HG03571 (cell line): Measurements from ENCODE around the gene ACR.

Experiments used
- ATAC-seq: cut with Tn5 transposase; IDR thresholded peaks from one replicate; pipeline ENCODE4 v1.9.1; 2021; ENCODE audit not compliant: unreplicated experiment

The ACR gene

DNA sequence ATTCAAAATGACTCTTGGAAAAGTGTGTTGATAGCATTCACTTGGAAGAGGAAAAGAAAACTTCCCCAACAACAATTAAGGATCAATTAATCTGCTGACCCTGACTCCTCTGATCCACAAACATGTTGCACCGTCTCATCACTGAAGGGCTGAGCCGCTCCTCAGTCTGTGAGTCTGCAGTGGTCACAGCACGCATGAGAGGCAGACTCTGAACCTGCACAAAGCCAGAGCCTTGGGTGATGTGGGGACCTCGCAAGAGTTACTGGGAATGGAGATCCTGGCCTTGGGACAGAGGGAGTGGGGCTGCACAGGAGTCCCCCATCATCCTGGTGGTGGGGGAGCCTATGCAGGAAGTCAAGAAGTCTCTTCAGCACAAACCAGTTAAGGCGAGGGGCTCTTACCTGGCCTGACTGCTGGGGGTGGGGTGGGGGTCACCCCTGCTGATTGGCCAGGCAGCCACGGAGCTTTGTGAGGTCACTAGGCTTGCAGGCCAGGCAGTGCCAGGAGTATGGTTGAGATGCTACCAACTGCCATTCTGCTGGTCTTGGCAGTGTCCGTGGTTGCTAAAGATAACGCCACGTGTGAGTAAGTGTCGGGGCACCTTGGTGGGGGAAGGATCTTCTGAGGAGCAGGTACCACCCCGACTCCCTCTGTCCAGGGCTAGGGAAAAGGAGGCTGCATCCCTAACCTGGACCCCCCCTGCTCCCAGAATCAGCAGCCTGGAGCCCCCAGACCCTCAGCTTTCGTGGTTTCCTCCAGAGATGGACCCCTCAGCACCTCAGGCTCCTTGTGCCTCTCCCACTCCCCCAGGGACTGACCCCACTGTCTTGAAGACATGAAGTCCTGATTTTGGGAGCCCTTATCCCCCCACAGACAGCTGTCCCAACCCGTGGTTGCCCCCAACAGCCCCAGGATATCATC lies at the start of gene ACR:
ACR (plus strand) TSS at position 477 of the 921 bp plus-strand sequence; CDS start at position 509, 32 bp downstream.
- no peak for ATAC-seq

DNA sequence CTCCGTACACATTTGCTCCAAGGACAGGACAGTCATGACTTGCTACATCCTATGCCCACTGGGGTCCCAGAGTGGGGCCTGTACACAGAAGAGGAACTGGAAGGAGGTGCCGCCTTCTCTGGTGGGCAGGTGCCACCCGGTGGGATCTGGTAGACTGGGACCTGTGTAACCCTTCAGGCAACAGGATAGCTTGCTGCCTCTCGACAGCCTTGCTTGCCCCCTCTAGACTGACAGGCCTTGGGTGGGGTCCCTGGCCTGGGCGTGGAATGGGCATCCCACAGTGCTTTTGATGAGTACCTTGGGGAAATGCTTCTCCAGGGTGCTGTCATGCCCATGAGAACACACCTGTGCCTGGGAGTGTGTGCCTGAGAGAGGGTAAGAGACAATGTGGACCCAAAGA lies 49.6 kb upstream of the ACR start:
- ATAC-seq: no peak

DNA sequence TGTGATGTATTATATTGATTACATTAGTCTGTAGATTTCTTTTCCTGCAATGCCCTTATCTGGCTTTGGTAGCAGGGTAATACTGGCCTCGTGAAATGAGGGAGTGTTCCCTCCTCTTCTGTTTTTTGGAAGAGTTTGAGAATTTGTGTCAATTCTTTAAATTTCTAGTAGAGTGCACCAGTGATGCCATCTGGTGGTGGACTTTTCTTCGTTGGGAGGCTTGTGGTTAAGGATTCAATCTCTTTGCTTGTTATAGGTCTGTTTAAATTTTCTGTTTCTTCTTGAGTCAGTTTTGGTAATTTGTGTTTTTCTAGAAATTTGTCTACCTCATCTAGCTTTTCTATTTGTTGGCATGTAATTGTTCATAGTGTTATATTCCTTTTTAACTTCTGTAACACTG lies 46.5 kb upstream of the ACR start:
- ATAC-seq: no peak

DNA sequence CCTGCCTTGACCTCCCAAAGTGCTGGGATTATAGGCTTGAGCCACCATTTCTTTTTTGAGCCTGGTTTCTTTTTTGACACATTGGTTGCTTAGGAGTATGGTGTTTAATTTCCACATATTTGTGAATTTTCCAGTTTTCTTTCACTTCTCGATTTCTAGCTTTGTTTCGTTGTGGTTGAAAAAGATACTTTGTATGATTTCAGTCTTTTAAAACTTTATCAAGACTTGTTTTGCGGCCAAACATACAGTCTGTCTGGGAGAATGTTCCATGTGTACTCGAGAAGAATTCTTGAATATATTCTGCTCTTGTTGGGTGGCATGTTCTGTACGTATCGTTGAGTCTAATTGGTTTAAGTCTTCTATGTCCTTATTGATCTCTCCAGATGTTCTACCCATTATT lies 44.5 kb upstream of the ACR start:
- ATAC-seq: no peak

DNA sequence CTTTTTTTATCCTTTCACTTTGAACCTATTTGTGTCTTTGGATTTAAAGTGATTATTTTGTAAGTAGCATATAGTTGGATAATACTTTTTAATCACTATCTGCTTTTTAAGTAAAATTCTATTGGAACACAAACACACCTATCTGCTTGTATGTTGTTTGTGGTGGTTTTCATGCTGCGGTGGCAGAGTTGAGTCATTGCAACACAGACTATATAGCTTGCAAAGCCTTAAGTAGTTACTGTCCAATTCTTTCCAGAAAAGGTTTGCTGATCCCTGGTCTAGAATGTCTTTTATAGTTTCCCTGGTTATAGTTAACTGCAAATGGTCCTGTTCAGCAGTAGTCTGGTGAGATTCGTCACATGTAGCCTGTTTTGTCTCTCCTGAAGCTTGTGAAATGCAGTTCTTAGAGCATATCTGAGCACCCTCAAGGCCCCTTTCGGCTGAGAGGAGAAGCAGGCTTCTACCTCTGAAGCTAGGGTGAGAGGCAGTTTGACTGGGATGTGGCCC lies 43.9 kb upstream of the ACR start:
- no peak for ATAC-seq

DNA sequence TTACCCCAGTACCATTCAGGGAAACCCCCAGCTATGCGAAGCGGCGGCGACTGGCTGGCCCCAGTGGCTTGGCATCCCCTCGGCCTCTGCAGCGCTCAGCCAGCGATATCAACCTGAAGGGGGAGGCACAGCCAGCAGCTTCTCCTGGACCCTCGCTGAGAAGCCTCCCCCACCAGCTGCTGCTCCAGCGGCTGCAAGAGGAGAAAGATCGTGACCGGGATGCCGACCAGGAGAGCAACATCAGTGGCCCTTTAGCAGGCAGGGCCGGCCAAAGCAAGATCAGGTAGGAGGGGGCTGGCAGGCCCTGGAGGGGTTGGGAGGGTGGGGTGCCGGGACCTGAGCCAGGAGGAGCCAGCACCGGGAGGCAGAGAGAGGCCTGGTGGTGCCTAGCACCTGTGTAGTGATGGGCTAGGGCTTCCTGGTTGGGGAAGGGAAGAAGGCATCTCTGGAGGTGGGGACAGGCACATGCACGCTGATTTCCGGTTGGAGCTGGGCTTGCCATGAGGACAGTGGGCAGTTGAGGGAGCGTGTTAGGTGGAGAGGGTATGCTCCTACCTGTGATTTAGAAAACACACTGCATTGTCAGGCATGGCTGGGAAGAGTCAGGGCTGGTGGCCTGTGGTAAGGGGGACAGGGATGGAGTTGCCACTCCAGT lies 43.1 kb upstream of the ACR start:
- no peak for ATAC-seq

DNA sequence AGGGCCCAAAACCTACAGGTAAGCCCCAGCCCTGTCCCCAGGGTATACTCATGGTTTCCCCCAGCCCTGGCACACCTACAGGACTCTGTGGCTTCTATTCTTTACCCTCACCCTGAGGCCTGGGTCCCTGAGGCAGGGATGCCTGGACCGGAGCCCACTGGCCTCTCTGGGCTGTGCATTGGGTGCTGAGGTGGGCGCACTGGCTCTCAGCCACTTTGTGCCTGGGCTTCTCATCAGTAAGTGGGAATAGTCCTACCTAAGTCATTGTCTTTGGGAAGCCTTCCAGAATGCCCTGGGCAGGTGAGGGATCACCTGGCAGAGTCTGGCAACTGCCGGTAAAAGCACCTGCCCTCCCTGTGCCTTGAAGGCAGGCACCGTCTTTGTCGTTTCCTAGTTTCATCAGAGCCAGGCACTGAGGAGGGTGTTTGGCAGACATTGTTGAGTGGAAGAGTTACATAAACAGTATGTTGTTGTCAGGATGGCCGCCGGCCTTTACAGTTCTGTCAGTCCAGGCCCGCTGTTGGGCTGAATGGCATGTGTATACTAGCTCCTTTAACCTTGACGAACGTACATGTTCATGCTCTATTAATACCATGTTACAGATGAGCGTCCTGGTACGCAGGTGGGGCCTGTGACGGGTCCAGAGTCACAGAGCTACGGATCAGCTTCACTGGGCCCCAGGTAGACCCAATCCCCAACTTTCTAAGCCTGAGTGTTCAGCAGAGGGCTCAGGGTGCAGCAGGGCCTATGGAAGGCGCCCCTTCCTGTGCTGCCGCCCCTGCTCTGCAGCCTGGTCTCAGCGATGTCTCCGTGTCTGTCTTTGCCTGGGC lies 42.4 kb upstream of the ACR start:
- ATAC-seq: no peak

DNA sequence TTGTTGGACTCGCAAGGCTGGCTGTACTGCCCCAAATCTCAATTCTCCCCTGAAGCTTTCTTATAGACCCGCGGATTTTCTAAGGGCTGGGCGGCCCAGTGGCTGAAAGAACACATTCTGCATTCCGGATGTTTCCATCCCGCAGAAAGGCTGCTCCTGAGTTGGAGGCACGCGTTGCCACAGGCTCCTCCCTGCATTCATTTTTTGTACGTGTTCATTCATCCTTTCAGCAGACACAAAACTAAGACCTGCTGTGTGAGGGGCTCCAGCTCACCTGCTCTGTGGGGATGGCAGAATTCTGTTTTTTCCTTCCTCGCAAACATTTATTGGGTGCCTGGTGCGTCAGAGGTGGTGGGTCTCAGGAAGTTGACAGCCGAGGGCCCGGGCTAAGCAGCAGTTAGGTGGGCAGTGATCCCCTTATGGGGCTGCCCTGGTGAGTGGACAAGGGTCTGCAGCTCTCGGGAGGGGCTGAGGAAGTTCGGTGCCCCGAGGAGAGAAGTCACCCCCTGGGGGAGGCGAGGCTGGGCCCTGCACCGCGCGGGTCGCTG lies 41.7 kb upstream of the ACR start:
- no peak for ATAC-seq

DNA sequence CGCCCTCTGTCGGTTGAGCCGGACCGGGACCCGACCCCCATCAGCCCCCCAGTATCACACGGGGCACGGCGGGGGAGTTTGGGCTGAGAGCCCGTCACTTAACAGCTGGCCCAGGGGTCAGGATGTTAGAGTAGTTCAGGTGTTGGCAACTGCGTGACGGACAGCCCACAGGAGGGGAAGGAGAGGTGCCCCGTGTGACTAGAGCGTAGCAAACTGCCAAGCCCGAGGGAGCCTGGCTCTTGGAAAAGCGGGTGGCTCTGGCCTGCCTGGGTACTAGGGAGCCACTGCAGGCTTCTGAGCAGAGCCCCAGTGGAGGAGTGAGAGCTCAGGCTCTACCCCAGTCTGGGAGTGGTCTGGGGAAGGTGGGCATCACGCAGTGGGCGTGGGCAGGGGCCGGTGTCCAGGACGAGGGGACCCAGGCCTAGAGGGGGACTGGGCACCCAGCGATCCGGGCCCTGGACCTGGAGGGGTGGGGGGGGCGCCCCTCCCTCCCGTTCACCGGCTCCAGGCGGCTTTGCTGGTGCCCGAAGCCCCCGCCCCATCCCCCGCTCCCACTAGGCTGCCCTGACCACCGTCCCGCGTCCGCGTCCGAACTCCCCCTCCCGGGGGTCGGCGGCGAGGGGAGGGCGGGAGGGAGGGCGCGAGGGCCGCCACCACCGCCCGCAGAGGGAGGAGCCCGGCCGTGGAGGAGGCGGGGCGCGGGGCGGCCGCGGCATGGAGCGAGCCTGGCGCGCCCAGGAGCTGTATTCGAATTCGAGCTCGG lies 41.0 kb upstream of the ACR start:
- no peak for ATAC-seq

DNA sequence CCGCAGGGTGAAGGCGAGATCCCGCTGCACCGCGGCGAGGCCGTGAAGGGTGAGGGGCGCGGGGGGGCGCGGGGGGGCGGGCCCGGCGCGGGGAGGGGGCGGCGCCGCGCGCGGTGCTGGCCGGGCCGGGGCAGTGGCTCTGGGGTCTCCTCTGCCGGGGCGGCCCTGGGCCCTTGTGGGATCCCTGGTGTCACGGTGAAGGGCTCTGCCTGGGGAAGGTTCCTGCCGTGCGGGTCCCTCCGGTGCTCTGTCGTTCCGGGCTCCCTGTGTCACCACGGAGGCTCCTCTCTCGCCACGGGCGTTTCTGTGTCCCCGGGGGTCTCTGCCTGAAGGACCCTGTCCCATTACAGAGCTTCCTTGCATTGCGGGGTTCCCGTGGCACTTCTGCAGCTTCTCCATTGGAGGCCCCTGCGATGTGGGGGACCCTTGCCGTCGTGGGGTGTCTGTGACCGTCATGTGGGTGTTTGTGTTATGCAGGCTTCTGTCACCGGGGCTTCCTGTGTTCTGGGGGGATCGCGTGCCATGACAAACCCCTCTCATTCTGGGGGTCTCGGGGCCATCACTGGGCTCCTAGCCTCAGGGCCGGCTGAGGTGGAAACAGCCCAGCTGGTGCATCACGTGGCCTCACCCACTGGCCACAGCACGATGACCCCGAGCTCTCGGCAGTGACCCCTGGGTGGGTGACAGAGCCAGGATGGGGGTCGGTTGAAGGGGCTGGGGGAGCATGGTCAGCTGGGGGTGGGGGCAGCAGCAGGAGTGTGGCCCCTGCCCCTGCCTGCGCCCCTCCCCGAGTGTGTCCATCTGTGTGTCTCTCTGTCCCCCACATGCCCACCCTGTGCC lies 40.1 kb upstream of the ACR start:
- no peak for ATAC-seq

DNA sequence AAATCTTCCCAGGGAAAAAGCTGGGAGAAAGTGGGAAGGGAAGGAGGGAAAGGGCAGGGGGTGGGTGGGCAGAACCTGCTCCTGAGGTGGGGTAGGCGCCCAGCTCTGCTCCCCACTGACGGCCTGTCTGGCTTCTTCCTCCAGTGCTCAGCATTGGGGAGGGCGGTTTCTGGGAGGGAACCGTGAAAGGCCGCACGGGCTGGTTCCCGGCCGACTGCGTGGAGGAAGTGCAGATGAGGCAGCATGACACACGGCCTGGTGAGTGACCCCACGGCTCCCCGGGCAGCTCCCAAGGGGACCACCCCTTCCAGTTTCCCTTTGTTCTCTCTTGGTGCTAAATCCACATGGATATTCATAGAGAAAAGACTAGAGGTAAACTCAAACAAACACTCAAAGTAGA lies 39.5 kb upstream of the ACR start:
- no peak for ATAC-seq

DNA sequence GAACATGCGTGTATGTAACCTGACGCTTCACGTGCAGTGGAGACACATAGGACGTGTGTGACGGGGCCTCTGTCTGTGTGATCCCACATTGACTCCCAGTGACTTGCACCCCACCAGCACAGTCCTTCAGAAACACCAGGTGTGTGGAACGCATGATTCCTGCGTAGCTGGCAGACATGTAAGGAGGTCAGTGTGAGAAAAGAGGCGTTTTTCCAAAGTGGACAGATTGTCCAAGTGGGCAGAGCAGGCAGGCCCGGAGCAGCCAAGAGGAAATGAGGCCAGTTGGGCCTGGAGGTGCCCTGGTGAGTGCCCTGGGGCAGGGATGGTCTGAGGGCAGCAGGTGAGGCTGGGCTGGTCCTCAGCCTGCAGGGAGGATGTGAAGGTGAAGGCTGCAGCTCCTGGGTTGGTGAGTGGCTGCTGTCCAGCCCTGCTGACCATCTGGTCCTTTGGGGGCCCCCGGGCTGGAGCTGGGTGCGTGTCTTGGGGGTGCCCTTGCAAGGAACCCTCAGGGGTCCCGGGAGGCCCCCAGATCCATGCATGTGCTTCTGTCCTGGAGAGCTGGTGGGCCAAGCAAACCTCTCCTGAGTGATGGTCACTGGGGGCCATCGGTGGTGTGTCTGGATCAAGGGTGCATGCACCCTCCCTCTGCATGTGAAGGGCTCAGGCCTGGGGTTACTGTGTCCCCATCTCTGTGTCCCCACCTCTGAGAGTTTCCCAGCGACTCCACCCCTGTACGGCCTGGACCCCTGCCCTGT lies 38.8 kb upstream of the ACR start:
- no peak for ATAC-seq

DNA sequence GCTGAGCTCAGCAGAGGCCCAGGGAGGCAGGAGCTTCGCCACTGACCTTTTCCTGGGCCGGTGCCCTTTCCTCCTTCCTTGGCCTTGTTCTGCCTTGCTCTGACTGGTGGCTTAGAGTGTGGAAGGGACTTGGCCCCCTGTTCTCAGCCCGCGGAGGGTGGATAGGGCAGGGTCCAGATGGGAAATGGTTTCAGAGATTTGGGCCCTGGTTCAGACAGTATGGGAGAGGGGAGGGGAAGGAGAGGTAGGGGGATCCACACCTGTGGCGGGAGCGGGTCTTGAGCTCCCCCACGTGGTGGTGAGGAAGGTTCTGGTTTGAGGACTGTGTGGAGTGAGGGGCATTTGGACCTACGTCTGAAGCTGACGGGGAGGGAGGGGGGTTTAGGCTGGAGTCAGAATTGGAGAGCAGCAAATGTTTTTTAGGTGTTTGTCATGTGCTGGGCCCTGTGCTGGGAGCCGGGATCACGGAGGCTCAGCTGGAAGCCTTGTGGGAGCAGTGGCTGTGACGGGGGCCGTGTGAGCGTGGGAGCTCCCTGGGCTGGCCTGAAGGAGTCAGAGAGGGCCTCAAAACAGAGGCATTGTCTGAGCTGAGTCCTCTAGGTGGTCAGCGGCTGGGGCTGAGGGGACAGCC lies 38.1 kb upstream of the ACR start:
- ATAC-seq: no peak

DNA sequence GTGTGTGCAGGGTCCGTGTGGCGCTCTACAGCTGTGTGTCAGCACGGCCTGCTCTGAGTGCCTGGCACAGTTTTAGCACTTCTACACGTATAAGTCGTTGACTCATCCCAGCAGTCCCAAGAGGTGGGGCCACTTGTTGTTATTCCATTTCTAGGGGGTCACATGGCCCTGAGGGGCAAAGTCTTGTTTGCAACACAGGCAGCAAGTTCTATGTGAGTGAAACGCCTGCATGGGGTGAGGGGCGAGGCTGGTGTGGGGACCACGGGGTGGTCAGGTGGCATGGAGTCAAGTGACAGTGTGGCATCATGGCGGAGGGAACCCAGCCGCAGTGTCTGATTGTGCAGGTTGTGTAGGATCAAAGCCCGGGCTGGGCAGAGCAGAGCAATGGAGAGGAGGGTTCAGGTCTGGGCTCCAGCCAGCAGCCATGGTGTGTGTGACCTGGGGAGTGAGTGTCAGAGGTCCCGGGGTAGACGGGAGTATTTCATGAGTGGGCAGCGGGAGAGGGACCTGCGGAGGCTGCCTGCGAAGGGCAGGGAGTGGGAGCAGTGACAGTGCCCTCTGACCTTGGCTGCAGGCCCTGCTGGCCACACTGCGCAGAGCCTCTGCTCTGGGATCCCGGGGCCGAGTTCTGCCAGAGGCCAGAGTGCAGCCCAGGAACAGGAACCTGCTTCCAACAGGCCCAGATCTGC lies 37.5 kb upstream of the ACR start:
- ATAC-seq: no peak

DNA sequence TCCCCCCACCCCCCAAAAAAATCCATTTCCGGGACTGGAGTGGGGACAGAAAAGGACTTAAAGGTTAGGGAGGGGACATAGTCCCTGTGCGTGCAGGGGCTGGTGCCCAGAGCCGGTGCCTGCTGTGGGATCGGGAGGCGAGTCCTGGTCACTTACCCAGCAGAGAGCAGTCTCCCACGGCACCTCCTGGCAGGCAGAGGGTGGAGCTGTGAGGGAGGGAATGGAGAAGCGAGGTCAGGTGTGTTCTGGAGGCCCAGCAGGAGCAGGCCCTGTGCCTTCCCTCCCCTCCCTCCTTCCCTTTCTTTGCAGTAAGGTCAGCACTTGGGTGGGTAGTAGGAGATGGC lies 37.0 kb upstream of the ACR start:
- ATAC-seq: no peak

DNA sequence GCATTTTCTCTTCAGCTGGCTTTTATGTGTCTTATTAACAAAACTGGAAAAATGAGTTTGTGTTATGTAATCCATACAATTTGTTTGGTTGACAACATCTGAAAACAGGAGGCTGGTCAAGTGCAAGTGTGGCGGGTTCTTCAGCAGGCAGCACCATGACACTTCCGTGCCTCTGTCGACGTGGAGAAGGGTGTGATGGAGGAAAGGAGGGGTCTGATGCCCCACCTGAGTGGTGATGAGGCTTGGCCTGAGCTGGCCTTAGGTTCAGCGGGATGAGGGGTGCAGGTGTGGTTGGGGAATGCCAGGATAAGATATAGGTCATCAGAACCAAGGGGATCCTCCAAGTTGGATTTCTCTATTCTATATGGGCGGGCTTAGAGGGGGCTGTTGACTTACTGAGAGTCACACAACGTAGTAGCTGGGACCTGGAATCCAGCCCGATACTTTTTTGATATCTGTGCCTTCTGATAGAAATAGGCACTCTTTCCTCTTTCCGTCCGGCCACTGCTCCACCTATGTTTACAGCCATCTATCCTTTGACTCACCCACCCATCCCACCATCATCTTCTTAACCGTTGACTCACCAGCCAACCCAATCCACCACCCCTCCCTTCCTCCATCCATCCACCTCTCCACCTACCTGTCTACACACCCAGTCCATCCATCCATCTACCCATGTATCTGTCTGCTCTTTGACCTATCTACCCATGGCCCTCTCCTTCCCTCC lies 36.4 kb upstream of the ACR start:
- ATAC-seq: no peak

DNA sequence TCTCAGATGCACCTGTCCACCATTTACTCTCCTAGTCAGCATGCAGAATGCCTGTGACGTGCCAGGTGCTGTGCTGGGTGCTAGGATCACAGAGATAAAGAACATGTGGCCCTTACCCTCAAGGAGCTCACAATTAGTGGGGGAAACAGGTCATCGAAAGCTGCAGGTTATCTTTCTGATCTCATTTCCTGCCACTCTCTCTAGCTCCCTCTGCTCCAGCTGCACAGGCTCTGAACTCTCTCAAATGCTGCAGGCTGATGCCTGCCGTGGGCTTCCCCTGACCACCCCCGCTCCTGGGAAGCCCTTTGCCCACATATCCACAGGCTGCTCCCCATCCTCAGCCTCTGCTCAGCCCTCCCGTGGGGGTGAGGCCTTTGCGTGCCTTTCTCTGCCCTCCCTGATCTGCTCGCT lies 35.7 kb upstream of the ACR start:
- no peak for ATAC-seq
